KMS-11 (cell line): ENCODE results near the gene CNTRL.
"Not testable (repeated sequence)": the region's sequence is repeated elsewhere in the genome, so short reads cannot be mapped to it uniquely, and the experiment has no call there.

ENCODE experiments used
- H2AFZ ChIP-seq: fragments of 200-600 bp; sonication (generic); 2 replicates; pipeline ENCODE4 v1.6.1; 2016; ENCODE audit warnings: antibody characterized with exemption, mixed run types, low read depth
- H3K27ac ChIP-seq: fragments of 200-600 bp; sonication (generic); 2 replicates; pipeline ENCODE4 v1.6.1; 2016; ENCODE audit warnings: mild to moderate bottlenecking, mixed run types
- H3K27me3 ChIP-seq: fragments of 200-600 bp; sonication (generic); 2 replicates; pipeline ENCODE4 v1.6.1; 2017; ENCODE audit warnings: mild to moderate bottlenecking, low read depth, mixed run types, moderate library complexity; ENCODE audit not compliant: insufficient read depth
- H3K36me3 ChIP-seq: fragments of 200-600 bp; sonication (generic); 2 replicates; pipeline ENCODE4 v1.6.1; 2017; ENCODE audit warnings: mild to moderate bottlenecking, mixed run types; ENCODE audit not compliant: insufficient read depth
- H3K4me1 ChIP-seq: fragments of 200-600 bp; sonication (generic); 2 replicates; pipeline ENCODE4 v1.6.1; 2016; ENCODE audit warnings: mild to moderate bottlenecking, low read depth, mixed run types; ENCODE audit not compliant: poor library complexity, severe bottlenecking
- H3K4me2 ChIP-seq: fragments of 200-600 bp; sonication (generic); 2 replicates; pipeline ENCODE4 v1.7.0; 2016; ENCODE audit warnings: mild to moderate bottlenecking, mixed run types
- H3K4me3 ChIP-seq: fragments of 200-600 bp; sonication (generic); IDR thresholded peaks from 2 replicates; pipeline ENCODE4 v1.6.1; 2017; ENCODE audit warnings: low read depth, low read length, mixed read lengths; ENCODE audit not compliant: insufficient read depth
- H3K79me2 ChIP-seq: fragments of 200-600 bp; sonication (generic); 2 replicates; pipeline ENCODE4 v1.6.1; 2016; ENCODE audit warnings: low read depth, mixed run types; ENCODE audit not compliant: insufficient read depth
- H3K9ac ChIP-seq: fragments of 200-600 bp; sonication (generic); 2 replicates; pipeline ENCODE4 v1.6.1; 2016; ENCODE audit warnings: mild to moderate bottlenecking, mixed run types
- H4K20me1 ChIP-seq: fragments of 200-600 bp; sonication (generic); 2 replicates; pipeline ENCODE4 v1.6.1; 2016; ENCODE audit warnings: mild to moderate bottlenecking, mixed run types; ENCODE audit not compliant: insufficient read depth
- CTCF ChIP-seq: fragments of 200-600 bp; sonication (generic); conservative IDR thresholded peaks from 2 replicates; pipeline ENCODE4 v1.6.1; 2017; ENCODE audit warnings: low read depth, mild to moderate bottlenecking, antibody characterized with exemption, low read length, moderate library complexity, mixed read lengths

The CNTRL gene

GRCh38 chr9:121029469-121029868 is 45.3 kb upstream of the CNTRL start:
- no peak overlapping the region for H3K27ac ChIP-seq
- TF ChIP-seq CTCF, result no peak
- H3K4me2 ChIP-seq, result no peak overlapping the region
- no peaks in the 10 kb centered on the region for H4K20me1 ChIP-seq
- no peaks in the 10 kb centered on the region for H3K79me2 ChIP-seq
- no peaks in the 10 kb centered on the region for H3K4me1 ChIP-seq
- no peak overlapping the region for H3K4me3 ChIP-seq
- no peaks in the 10 kb centered on the region for H3K36me3 ChIP-seq
- H3K9ac ChIP-seq, result no peak overlapping the region
- H2AFZ ChIP-seq, result no peak overlapping the region
- H3K27me3 ChIP-seq, result no peaks in the 10 kb centered on the region

- no peaks in the 10 kb centered on the region for H3K27me3 ChIP-seq
- H3K36me3 ChIP-seq, result no peaks in the 10 kb centered on the region
- no peaks in the 10 kb centered on the region for H3K79me2 ChIP-seq
- no peak for TF ChIP-seq CTCF
- H3K27ac ChIP-seq, result no peak overlapping the region
- H3K9ac ChIP-seq, result no peak overlapping the region
- no peak overlapping the region for H2AFZ ChIP-seq
- no peak overlapping the region for H3K4me3 ChIP-seq
- H4K20me1 ChIP-seq, result no peaks in the 10 kb centered on the region
- H3K4me1 ChIP-seq, result no peaks in the 10 kb centered on the region
- no peak overlapping the region for H3K4me2 ChIP-seq
Measured at GRCh38 chr9:121034529-121034928, 40.2 kb upstream of the CNTRL start.

- H3K36me3 ChIP-seq, H3K4me1 ChIP-seq, H3K4me2 ChIP-seq, H3K79me2 ChIP-seq, H3K27ac ChIP-seq, H3K9ac ChIP-seq, H3K27me3 ChIP-seq, H2AFZ ChIP-seq, H4K20me1 ChIP-seq, H3K4me3 ChIP-seq: not testable (repeated sequence)
Measured at GRCh38 chr9:121035717-121036116, 39.0 kb upstream of the CNTRL start.

- Histone ChIP-seq H4K20me1 (no peaks in the 10 kb centered on the region), H3K4me3 (no peak overlapping the region), H3K4me1 (no peaks in the 10 kb centered on the region), H3K27ac (no peak overlapping the region), H3K36me3 (no peaks in the 10 kb centered on the region), H2AFZ (no peak overlapping the region), H3K79me2 (no peaks in the 10 kb centered on the region), H3K4me2 (no peak overlapping the region), H3K9ac (no peak overlapping the region), H3K27me3 (no peaks in the 10 kb centered on the region)
- no peak for TF ChIP-seq CTCF
Measured at GRCh38 chr9:121038362-121038761, 36.4 kb upstream of the CNTRL start.

GRCh38 chr9:121038804-121039203 is 36.0 kb upstream of the CNTRL start:
- Histone ChIP-seq H3K36me3 (no peaks in the 10 kb centered on the region), H3K4me3 (no peak overlapping the region), H4K20me1 (no peaks in the 10 kb centered on the region), H3K27ac (no peak overlapping the region), H2AFZ (no peak overlapping the region), H3K27me3 (no peaks in the 10 kb centered on the region), H3K4me1 (no peaks in the 10 kb centered on the region), H3K4me2 (no peak overlapping the region), H3K79me2 (no peaks in the 10 kb centered on the region), H3K9ac (no peak overlapping the region)
- TF ChIP-seq CTCF, result no peak
